Measurements from ENCODE around the gene ATXN1. TPM values are rescaled to one million over a fixed set of nuclear protein-coding genes. Genes with fewer than 3 reads are reported as not detected.

Gene ATXN1
- total and polyA plus RNA-seq, 2 donors from 2014 or later = 4.2 to 58.2 TPM

DNA sequence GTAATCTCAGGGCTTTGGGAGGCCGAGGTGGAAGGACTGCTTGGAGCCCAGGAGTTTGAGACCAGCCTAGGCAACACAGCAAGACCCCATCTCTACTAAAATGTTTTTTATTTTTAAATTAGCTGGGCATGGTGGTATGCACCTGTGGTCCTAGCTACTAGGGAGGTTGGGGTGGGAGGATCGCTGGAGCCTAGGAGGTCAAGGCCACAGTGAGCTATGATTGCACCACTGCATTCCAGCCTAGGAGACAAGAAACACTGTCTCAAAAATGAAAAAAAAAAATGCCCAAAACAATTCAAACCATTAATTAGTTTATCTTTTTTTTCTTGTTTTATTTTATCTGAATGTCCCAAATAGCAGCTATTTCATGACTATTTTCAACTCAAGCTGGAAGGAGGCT lies 437.1 kb downstream of the ATXN1 start:
- Histone ChIP-seq H3K36me3 (ENCODE audit: control insufficient read depth in 2 of 3, insufficient read depth in 3 of 3, low read length in 3 of 3) (peaks cover 0 to 6% (median 2%) of the 10 kb centered on the region in 3 donors), H3K4me1 (ENCODE audit: control insufficient read depth in 2 of 3, insufficient read depth in 2 of 3, low read depth in 1 of 3, low read length in 3 of 3) (peaks cover 3 to 8% (median 3%) of the 10 kb centered on the region in 3 donors), H3K4me3 (ENCODE audit: low read length in 3 of 3) (no peak overlapping the region), H3K9me3 (ENCODE audit: control insufficient read depth in 2 of 3, insufficient read depth in 1 of 3, low read length in 3 of 3) (no peaks in the 10 kb centered on the region), H3K27ac (ENCODE audit: low read depth in 2 of 2, low read length in 2 of 2) (no peak overlapping the region), H3K9ac (ENCODE audit: low read length in 3 of 3) (no peak overlapping the region), H3K27me3 (ENCODE audit: control insufficient read depth, insufficient read depth, low read length) (no peaks in the 10 kb centered on the region)
- no peak for TF ChIP-seq CTCF (IDR thresholded peaks at IDR 0.05; ENCODE audit: borderline replicate concordance, extremely low read depth, insufficient read depth)
- intact Hi-C loops (cut with DNase I) = no loop called here
- FAIRE-seq = no peak
- no peak for DNase-seq

- peaks cover 3 to 8% (median 3%) of the 10 kb centered on the region in 3 donors for H3K4me1 ChIP-seq (ENCODE audit: control insufficient read depth in 2 of 3, insufficient read depth in 2 of 3, low read depth in 1 of 3, low read length in 3 of 3)
- intact Hi-C loops (cut with DNase I) = no loop called here
- no peak overlapping the region for H3K27ac ChIP-seq (ENCODE audit: low read depth in 2 of 2, low read length in 2 of 2)
- H3K9ac ChIP-seq (ENCODE audit: low read length in 3 of 3) = no peak overlapping the region
- peak; percentile 72 to 94 (median 84) for DNase-seq
- no peak overlapping the region for H3K4me3 ChIP-seq (ENCODE audit: low read length in 3 of 3)
- H3K36me3 ChIP-seq (ENCODE audit: control insufficient read depth in 2 of 3, insufficient read depth in 3 of 3, low read length in 3 of 3) = peaks cover 0 to 6% (median 2%) of the 10 kb centered on the region in 3 donors
- no peaks in the 10 kb centered on the region for H3K27me3 ChIP-seq (ENCODE audit: control insufficient read depth, insufficient read depth, low read length)
- no peak for FAIRE-seq
- no peak for TF ChIP-seq CTCF (IDR thresholded peaks at IDR 0.05; ENCODE audit: borderline replicate concordance, extremely low read depth, insufficient read depth)
- no peaks in the 10 kb centered on the region for H3K9me3 ChIP-seq (ENCODE audit: control insufficient read depth in 2 of 3, insufficient read depth in 1 of 3, low read length in 3 of 3)
Measured at GRCh38 chr6:16322666-16323312, 438.5 kb downstream of the ATXN1 start.

- H3K4me1 ChIP-seq (ENCODE audit: control insufficient read depth in 2 of 3, insufficient read depth in 2 of 3, low read depth in 1 of 3, low read length in 3 of 3) = peaks cover 3 to 8% (median 3%) of the 10 kb centered on the region in 3 donors
- no peaks in the 10 kb centered on the region for H3K9me3 ChIP-seq (ENCODE audit: control insufficient read depth in 2 of 3, insufficient read depth in 1 of 3, low read length in 3 of 3)
- TF ChIP-seq CTCF (IDR thresholded peaks at IDR 0.05; ENCODE audit: borderline replicate concordance, extremely low read depth, insufficient read depth) = no peak
- H3K27ac ChIP-seq (ENCODE audit: low read depth in 2 of 2, low read length in 2 of 2) = no peak overlapping the region
- no peak for FAIRE-seq
- H3K9ac ChIP-seq (ENCODE audit: low read length in 3 of 3) = no peak overlapping the region
- DNase-seq = no peak
- intact Hi-C loops (cut with DNase I) = no loop called here
- no peaks in the 10 kb centered on the region for H3K27me3 ChIP-seq (ENCODE audit: control insufficient read depth, insufficient read depth, low read length)
- H3K4me3 ChIP-seq (ENCODE audit: low read length in 3 of 3) = no peak overlapping the region
- peaks cover 0 to 6% (median 2%) of the 10 kb centered on the region in 3 donors for H3K36me3 ChIP-seq (ENCODE audit: control insufficient read depth in 2 of 3, insufficient read depth in 3 of 3, low read length in 3 of 3)
Measured at GRCh38 chr6:16321826-16322225, 439.4 kb downstream of the ATXN1 start.
